Heart right ventricle (tissue), 16 donors: Measurements from ENCODE around the gene SKIDA1. TPM values are rescaled to one million over a fixed set of nuclear protein-coding genes. Genes with fewer than 3 reads are reported as not detected.
A peak's percentile ranks its signal among the peaks of the same experiment; 100 is the strongest.

ENCODE experiments used
- ATAC-seq, 8 donors: fragments of 200-7000 bp; cut with Tn5 transposase; one replicate each; pipeline ENCODE4 v1.9.1; 2020; ENCODE audit warnings: mild to moderate bottlenecking in 8 of 8, moderate library complexity in 8 of 8, moderate number of reproducible peaks in 1 of 8
- DNase-seq, 2 donors: peaks; one replicate each; pipeline ENCODE4 v3.0.0-alpha.2; 2020
- H3K27ac ChIP-seq, 10 donors: fragments of 200-600 bp; sonication (generic) in 2 of 10; one replicate each; pipeline versions ENCODE4 v1.5.0 to v1.8.0; 2020 to 2022; ENCODE audit warnings: mild to moderate bottlenecking in 3 of 10
- H3K27me3 ChIP-seq, 7 donors: fragments of 200-600 bp; one replicate each; pipeline ENCODE4 v1.8.0; 2021 to 2022; ENCODE audit warnings: mild to moderate bottlenecking in 2 of 7
- H3K36me3 ChIP-seq, 9 donors: fragments of 200-600 bp; sonication (generic) in 1 of 9; one replicate each; pipeline versions ENCODE4 v1.5.0 to v1.8.0; 2020 to 2022; ENCODE audit warnings: mild to moderate bottlenecking in 2 of 9
- H3K4me1 ChIP-seq, 9 donors: fragments of 200-600 bp; sonication (generic) in 1 of 9; one replicate each; pipeline versions ENCODE4 v1.5.0 to v1.8.0; 2020 to 2022; ENCODE audit warnings: mild to moderate bottlenecking in 4 of 9
- H3K4me3 ChIP-seq, 10 donors: fragments of 200-600 bp; sonication (generic) in 2 of 10; one replicate each; pipeline versions ENCODE4 v1.5.0 to v1.8.0; 2020 to 2022; ENCODE audit warnings: mild to moderate bottlenecking in 7 of 10, moderate library complexity in 2 of 10
- H3K9me3 ChIP-seq, 11 donors: fragments of 200-600 bp in 10 of 11; sonication (generic) in 2 of 11; one replicate each; pipeline versions ENCODE4 v1.5.0 to v1.8.0; 2013 to 2022; ENCODE audit warnings: mild to moderate bottlenecking in 2 of 11, control low read depth in 1 of 11, moderate library complexity in 1 of 11
- CTCF ChIP-seq, 9 donors: fragments of 200-600 bp; sonication (generic) in 2 of 9; IDR thresholded peaks; one replicate each; pipeline versions ENCODE4 v1.5.0 to v1.8.0; 2021 to 2022; ENCODE audit warnings: antibody characterized with exemption in 9 of 9, mild to moderate bottlenecking in 5 of 9, moderate library complexity in 1 of 9
- WGBS, 2 donors: extraction: QIAGEN DNeasy Blood & Tissue Kit; methylation state at CpG; one replicate each; pipeline ENCODE4 v1.1.7; 2013; ENCODE audit warnings: inconsistent platforms in 1 of 2; 5-methylcytosine and 5-hydroxymethylcytosine counted together
- intact Hi-C, 10 donors: fragments of 100-400 bp; cut with DNase I; formaldehyde crosslinking; loops; one replicate each; pipeline versions ENCODE4 v1.11.1 to v1.14.2; 2022
- polyA plus RNA-seq, 2 donors: library from polyadenylated mRNA; stranded (reverse); fragments of 200-250 nt; gene quantifications; one replicate each; pipeline ENCODE4 v1.2.3, GENCODE V29; 2013
- total RNA-seq, 10 donors: library from RNA; stranded (reverse); fragmentation: NEBNext Ultra II Directional in 3 of 10; extraction: Animal tissue kit (Norgen Biotek cat#: 25700) in 3 of 10; gene quantifications; one replicate each; pipeline versions ENCODE4 v1.2.1 to v1.2.4, GENCODE V29; 2021 to 2023
- donor health status: Arrhythmogenic right ventricular cardiomyopathy.
- donor health status: ischemic (EF 13 %, LVEDD 7.1; RV severe dilation, severe dysfunction).
- donor health status: healthy with polysubstance abuse.
- donor health status: DM: no; HTN: yes; CAD: no.
- donor health status: DM: no; HTN: no; CAD: no.
- donor health status: ischemic (EF 25% LVEDD 6.9; RV normal size, moderate dysfunction).
- donor health status: ischemic (EF 25% LVEDD 5.7; RV mildly dilated, moderate dysfunction).
- donor health status: healthy.
- donor health status: DM: yes; HTN: yes; CAD: no.
- donor health status: Ischemic cardiomyopathy.
- donor health status: ischemic (EF 35%, LVEDD 5.7; RV mildly dilated, moderate dysfunction).
- donor health status: nonischemic (EF 11% LVEDD 7.7; RV severe dilation, severe dysfunction).
- donor health status: DM: yes; HTN: yes; CAD: no.
- donor health status: PGD.
- donor health status: ischemic (EF 29% LVEDD 5.4; RV normal size, mild dysfunction).
- donor health status: nonischemic (EF 23%, LVEDD 6.1; RV moderate dilation, normal function).

SKIDA1 gene
- total and polyA plus RNA-seq, 12 donors: 0.23 to 6.4 (median 2.6) TPM

GRCh38 chr10:21529032-21529910 lies 3.8 kb upstream of the SKIDA1 start:
- Histone ChIP-seq H3K27ac (peak overlapping the region in 9 of 10 donors; percentile 9 to 99 (median 98)), H3K36me3 (no peaks in the 10 kb centered on the region), H3K9me3 (no peaks in the 10 kb centered on the region), H3K27me3 (no peaks in the 10 kb centered on the region), H3K4me3 (peak overlapping the region in 6 of 10 donors; percentile 68 to 76 (median 76)), H3K4me1 (peaks cover 0 to 42% (median 17%) of the 10 kb centered on the region in 9 donors)
- ATAC-seq: no peak
- no peak for TF ChIP-seq CTCF (IDR thresholded peaks at IDR 0.05)
- no peak for DNase-seq
- WGBS, 2 donors: 79 to 85% methylated on average over 9 of the region's 9 CpGs
- intact Hi-C loops: no loop called here

GRCh38 chr10:21528236-21529031 lies 3.0 kb upstream of the SKIDA1 start:
- H3K4me1 ChIP-seq: peaks cover 0 to 50% (median 21%) of the 10 kb centered on the region in 9 donors

GRCh38 chr10:21527598-21528235 lies 2.2 kb upstream of the SKIDA1 start:
- Histone ChIP-seq H3K9me3 (no peaks in the 10 kb centered on the region), H3K4me3 (peak overlapping the region; percentile 65 to 82 (median 74)), H3K27me3 (no peaks in the 10 kb centered on the region), H3K4me1 (peaks cover 0 to 46% (median 16%) of the 10 kb centered on the region in 9 donors), H3K36me3 (no peaks in the 10 kb centered on the region), H3K27ac (peak overlapping the region; percentile 95 to 99 (median 98))
- ATAC-seq: no peak
- TF ChIP-seq CTCF (IDR thresholded peaks at IDR 0.05): no peak
- intact Hi-C loops: no loop called here
- no peak for DNase-seq
- WGBS, 2 donors: 23 to 27% methylated on average over 18 of the region's 18 CpGs

More at GRCh38 chr10:21528236-21529031, 3.0 kb upstream of the SKIDA1 start:
- intact Hi-C loops: no loop called here
- WGBS, 2 donors: 64 to 65% methylated on average over 8 of the region's 8 CpGs
- Histone ChIP-seq H3K36me3 (no peaks in the 10 kb centered on the region), H3K27me3 (no peaks in the 10 kb centered on the region), H3K4me3 (peak overlapping the region in 9 of 10 donors; percentile 65 to 82 (median 75)), H3K27ac (peak overlapping the region; percentile 95 to 99 (median 98)), H3K9me3 (no peaks in the 10 kb centered on the region)
- TF ChIP-seq CTCF (IDR thresholded peaks at IDR 0.05): no peak
- ATAC-seq (no peak), DNase-seq (no peak)
